Kidney (tissue), 14 donors: ENCODE measurements around the gene CD164. TPM values are rescaled to one million over a fixed set of nuclear protein-coding genes. Genes with fewer than 3 reads are reported as not detected.

Experiments used
- DNase-seq, 5 donors: peaks; one replicate each; pipeline ENCODE4 v3.0.0-alpha.2; 2013 to 2020
- FAIRE-seq: peaks from 2 replicates; lab custom pipeline; 2012; peaks lifted over from hg19 to GRCh38; lab: Jason Lieb, UNC
- H3K27ac ChIP-seq, 2 donors: one replicate each; pipeline ENCODE4 v1.7.0; 2013; ENCODE audit warnings: low read depth in 2 of 2, low read length in 2 of 2, inconsistent platforms in 1 of 2
- H3K27me3 ChIP-seq: one replicate; pipeline ENCODE4 v1.7.1; 2013; ENCODE audit warnings: low read length, inconsistent platforms; ENCODE audit not compliant: control insufficient read depth, insufficient read depth
- H3K36me3 ChIP-seq, 3 donors: one replicate each; pipeline versions ENCODE4 v1.7.0 to v1.7.1; 2013; ENCODE audit warnings: low read length in 3 of 3, control low read depth in 1 of 3, inconsistent platforms in 1 of 3; ENCODE audit not compliant: insufficient read depth in 3 of 3, control insufficient read depth in 2 of 3
- H3K4me1 ChIP-seq, 3 donors: one replicate each; pipeline versions ENCODE4 v1.7.0 to v1.7.1; 2013; ENCODE audit warnings: low read length in 3 of 3, inconsistent platforms in 1 of 3, low read depth in 1 of 3; ENCODE audit not compliant: control insufficient read depth in 2 of 3, insufficient read depth in 2 of 3
- H3K4me3 ChIP-seq, 3 donors: one replicate each; pipeline versions ENCODE4 v1.7.0 to v1.8.1; 2013; ENCODE audit warnings: low read length in 3 of 3, control low read depth in 1 of 3, inconsistent platforms in 1 of 3
- H3K9ac ChIP-seq, 3 donors: one replicate each; pipeline versions ENCODE4 v1.7.0 to v1.7.1; 2013; ENCODE audit warnings: low read length in 3 of 3, control low read depth in 1 of 3, inconsistent platforms in 1 of 3
- H3K9me3 ChIP-seq, 3 donors: one replicate each; pipeline versions ENCODE4 v1.7.0 to v1.7.1; 2013; ENCODE audit warnings: low read length in 3 of 3, control low read depth in 1 of 3, inconsistent platforms in 1 of 3; ENCODE audit not compliant: control insufficient read depth in 2 of 3, insufficient read depth in 1 of 3
- intact Hi-C: fragments of 100-400 bp; cut with DNase I; formaldehyde crosslinking; loops from one replicate; pipeline ENCODE4 v1.11.1; 2022
- polyA plus RNA-seq: library from polyadenylated mRNA; stranded (reverse); fragments of 350-450 nt; fragmentation: Illumina TruSeq; extraction: RNeasy Lipid Tissue Mini Kit (QIAGEN cat#74804); gene quantifications from one replicate; pipeline ENCODE4 v1.2.3, GENCODE V29; 2014; ENCODE audit warnings: low read depth, low replicate concordance; ENCODE audit not compliant: insufficient read depth
- total RNA-seq: library from RNA; stranded (reverse); fragmentation: NEBNext Ultra II Directional; extraction: Animal tissue kit (Norgen Biotek cat#: 25700); gene quantifications from one replicate; pipeline ENCODE4 v1.2.1, GENCODE V29; 2021
- TF ChIP-seq, protein P1 (sequence below): IDR thresholded peaks from 3 replicates; pipeline ENCODE4 v1.5.1; 2012; ENCODE audit warnings: mild to moderate bottlenecking, moderate library complexity, borderline replicate concordance; ENCODE audit not compliant: insufficient read depth; ENCODE audit errors: extremely low read depth
- donor health status: control.
- donor health status: control.
- donor health status: control.
- donor health status: control.
- donor health status: control.
- donor health status: DM: yes; HTN: yes; CAD: no.
- donor health status: Normal renal cell carcinoma (clear cell type).

Gene CD164
- total and polyA plus RNA-seq, 2 donors from 2014 or later: 205 to 267 TPM

DNA sequence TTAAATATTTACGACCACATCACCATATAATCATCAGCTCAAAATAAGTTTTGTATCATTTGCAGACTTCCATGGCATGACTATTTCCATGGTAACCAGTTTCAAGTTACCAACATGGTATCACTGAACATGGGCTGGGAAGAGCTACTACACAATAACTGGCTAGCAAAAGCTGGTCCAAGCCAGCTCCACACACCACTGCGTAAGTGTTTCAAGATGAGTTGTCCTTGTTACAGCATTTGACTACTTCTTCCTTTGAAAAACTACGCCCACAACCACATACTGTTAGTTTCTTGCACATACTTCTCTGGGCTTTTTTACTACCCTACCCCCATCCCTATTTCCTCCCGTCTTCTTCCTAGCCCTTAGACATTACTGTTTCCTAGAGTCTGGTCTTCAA lies 8.5 kb downstream of the CD164 start:
- Histone ChIP-seq H3K27me3 (no peaks in the 10 kb centered on the region), H3K27ac (no peak overlapping the region), H3K36me3 (peaks cover 16 to 42% (median 33%) of the 10 kb centered on the region in 3 donors), H3K9me3 (no peaks in the 10 kb centered on the region), H3K4me3 (no peak overlapping the region), H3K4me1 (peaks cover 0 to 10% (median 10%) of the 10 kb centered on the region in 3 donors), H3K9ac (no peak overlapping the region)
- FAIRE-seq: no peak
- intact Hi-C loops: no loop called here
- TF ChIP-seq, protein P1, sequence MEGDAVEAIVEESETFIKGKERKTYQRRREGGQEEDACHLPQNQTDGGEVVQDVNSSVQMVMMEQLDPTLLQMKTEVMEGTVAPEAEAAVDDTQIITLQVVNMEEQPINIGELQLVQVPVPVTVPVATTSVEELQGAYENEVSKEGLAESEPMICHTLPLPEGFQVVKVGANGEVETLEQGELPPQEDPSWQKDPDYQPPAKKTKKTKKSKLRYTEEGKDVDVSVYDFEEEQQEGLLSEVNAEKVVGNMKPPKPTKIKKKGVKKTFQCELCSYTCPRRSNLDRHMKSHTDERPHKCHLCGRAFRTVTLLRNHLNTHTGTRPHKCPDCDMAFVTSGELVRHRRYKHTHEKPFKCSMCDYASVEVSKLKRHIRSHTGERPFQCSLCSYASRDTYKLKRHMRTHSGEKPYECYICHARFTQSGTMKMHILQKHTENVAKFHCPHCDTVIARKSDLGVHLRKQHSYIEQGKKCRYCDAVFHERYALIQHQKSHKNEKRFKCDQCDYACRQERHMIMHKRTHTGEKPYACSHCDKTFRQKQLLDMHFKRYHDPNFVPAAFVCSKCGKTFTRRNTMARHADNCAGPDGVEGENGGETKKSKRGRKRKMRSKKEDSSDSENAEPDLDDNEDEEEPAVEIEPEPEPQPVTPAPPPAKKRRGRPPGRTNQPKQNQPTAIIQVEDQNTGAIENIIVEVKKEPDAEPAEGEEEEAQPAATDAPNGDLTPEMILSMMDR: no peak
- no peak for DNase-seq

DNA sequence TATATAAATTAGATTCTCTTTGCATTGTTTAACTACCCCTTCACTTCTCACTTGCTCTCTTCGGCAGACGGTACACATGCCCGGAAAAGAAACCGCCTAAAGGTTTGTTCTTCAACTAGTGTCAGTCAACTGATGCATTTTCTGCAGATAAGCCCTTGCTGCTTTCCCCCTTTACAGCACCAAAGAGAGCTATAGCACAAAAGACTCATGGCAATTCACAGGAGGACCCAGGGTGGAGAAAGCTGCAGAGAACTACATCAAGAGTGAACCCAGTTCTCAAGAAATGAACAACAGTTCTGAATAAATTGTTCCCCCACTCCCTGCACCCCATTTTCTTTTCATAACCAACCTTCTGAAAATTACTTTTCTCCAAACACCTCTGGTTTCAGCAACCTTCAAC lies 8.9 kb downstream of the CD164 start:
- H3K27me3 ChIP-seq: no peaks in the 10 kb centered on the region
- DNase-seq (no peak), FAIRE-seq (no peak)
- H3K4me3 ChIP-seq: no peak overlapping the region
- peaks cover 0 to 10% (median 9%) of the 10 kb centered on the region in 3 donors for H3K4me1 ChIP-seq
- H3K27ac ChIP-seq: no peak overlapping the region
- peaks cover 19 to 46% (median 37%) of the 10 kb centered on the region in 3 donors for H3K36me3 ChIP-seq
- intact Hi-C loops: no loop called here
- no peaks in the 10 kb centered on the region for H3K9me3 ChIP-seq
- H3K9ac ChIP-seq: no peak overlapping the region
- TF ChIP-seq, protein P1: no peak

- no peaks in the 10 kb centered on the region for H3K27me3 ChIP-seq
- H3K27ac ChIP-seq: no peak overlapping the region
- DNase-seq (no peak), FAIRE-seq (no peak)
- no peaks in the 10 kb centered on the region for H3K9me3 ChIP-seq
- H3K36me3 ChIP-seq: peaks cover 24 to 46% (median 31%) of the 10 kb centered on the region in 3 donors
- intact Hi-C loops: no loop called here
- no peak overlapping the region for H3K4me3 ChIP-seq
- peaks cover 0 to 10% (median 4%) of the 10 kb centered on the region in 3 donors for H3K4me1 ChIP-seq
- H3K9ac ChIP-seq: no peak overlapping the region
- TF ChIP-seq, protein P1: no peak
These were observed 10.1 kb downstream of the CD164 start for GRCh38 chr6:109372130-109372529.

DNA sequence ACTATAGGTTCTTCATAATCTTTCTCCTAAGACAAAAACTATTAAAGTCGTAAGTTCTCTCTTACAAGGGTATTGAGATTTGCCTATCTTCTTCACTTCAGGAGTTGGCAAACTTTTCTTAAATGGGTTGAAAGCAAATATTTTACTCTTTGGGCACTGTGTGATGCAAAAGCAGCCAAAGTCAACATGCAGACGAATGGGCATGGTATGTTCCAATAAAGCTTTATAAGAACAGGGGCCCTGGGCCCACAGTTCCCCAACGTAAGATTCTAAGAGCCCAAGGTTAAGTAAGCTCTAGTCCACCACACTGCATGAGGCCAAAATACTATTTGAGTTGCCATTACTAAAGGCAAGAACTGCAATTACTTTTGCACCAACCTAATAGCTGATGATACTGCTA lies 11.5 kb downstream of the CD164 start:
- H3K27me3 ChIP-seq: no peaks in the 10 kb centered on the region
- TF ChIP-seq, protein P1: no peak
- no peak for FAIRE-seq
- peaks cover 22 to 44% (median 25%) of the 10 kb centered on the region in 3 donors for H3K36me3 ChIP-seq
- no peak for DNase-seq
- no peak overlapping the region for H3K27ac ChIP-seq
- H3K4me1 ChIP-seq: peaks cover 0 to 10% (median 4%) of the 10 kb centered on the region in 3 donors
- H3K9ac ChIP-seq: no peak overlapping the region
- H3K4me3 ChIP-seq: no peak overlapping the region
- H3K9me3 ChIP-seq: no peaks in the 10 kb centered on the region
- intact Hi-C loops: no loop called here
